HG02938 (cell line): ENCODE results near the gene RHBDL1.

Experiments
- ATAC-seq: cut with Tn5 transposase; IDR thresholded peaks from one replicate; pipeline ENCODE4 v1.9.1; 2021; ENCODE audit warnings: mild to moderate bottlenecking, moderate library complexity; ENCODE audit not compliant: unreplicated experiment

RHBDL1 gene

GRCh38 chr16:716768-717325, 41.4 kb downstream of the RHBDL1 start:
- no peak for ATAC-seq

GRCh38 chr16:717450-718245, 42.2 kb downstream of the RHBDL1 start:
- no peak for ATAC-seq

- no peak for ATAC-seq
Measured at GRCh38 chr16:718389-718788, 42.9 kb downstream of the RHBDL1 start.

GRCh38 chr16:718922-719321, 43.5 kb downstream of the RHBDL1 start:
- ATAC-seq, result no peak

- ATAC-seq, result peak; percentile 1
Measured at GRCh38 chr16:719815-720446, 44.5 kb downstream of the RHBDL1 start.

GRCh38 chr16:720447-720989, 45.0 kb downstream of the RHBDL1 start:
- ATAC-seq, result peak; percentile 22

- peak; percentile 50 for ATAC-seq
Measured at GRCh38 chr16:720990-721764, 45.7 kb downstream of the RHBDL1 start, which contains the start of gene ANTKMT. TSS of gene ANTKMT (plus strand) at chr16:721146. CDS start at chr16:721275, 129 bp downstream.

- no peak for ATAC-seq
Measured at GRCh38 chr16:721765-722540, 46.5 kb downstream of the RHBDL1 start.

- ATAC-seq, result no peak
Measured at GRCh38 chr16:722835-723633, 47.6 kb downstream of the RHBDL1 start.

- no peak for ATAC-seq
Measured at GRCh38 chr16:723695-724094, 48.2 kb downstream of the RHBDL1 start.

GRCh38 chr16:724188-725040, 48.9 kb downstream of the RHBDL1 start:
- no peak for ATAC-seq

GRCh38 chr16:725041-725376, 49.5 kb downstream of the RHBDL1 start:
- no peak for ATAC-seq

- no peak for ATAC-seq
Measured at GRCh38 chr16:725463-726187, 50.2 kb downstream of the RHBDL1 start.

- no peak for ATAC-seq
Measured at GRCh38 chr16:726188-726437, 50.6 kb downstream of the RHBDL1 start.

GRCh38 chr16:726438-727290, 51.2 kb downstream of the RHBDL1 start, which contains the start of the genes CCDC78 and HAGHL:
TSS of gene CCDC78 (minus strand) at chr16:726443. CDS start at chr16:726367, 76 bp downstream.
TSS of gene HAGHL (plus strand) at chr16:727106. CDS start at chr16:727510, 404 bp downstream.
- ATAC-seq, result no peak

GRCh38 chr16:727291-727977, 52.0 kb downstream of the RHBDL1 start:
- no peak for ATAC-seq
